Activated T-cell treated with anti-CD3 and anti-CD28 coated beads, Interleukin-2, amount 50 U/mL, for 4 hours (primary cell): ENCODE measurements around the gene GPR150. TPM values are rescaled to one million over a fixed set of nuclear protein-coding genes. Genes with fewer than 3 reads are reported as not detected.

Experiments
- total RNA-seq, 3 donors: library from RNA; stranded (reverse); gene quantifications; one replicate each; pipeline ENCODE4 v1.2.1, GENCODE V29; 2021

The GPR150 gene
- total RNA-seq, 3 donors from 2014 or later = 0.53 to 0.57 (median 0.55) TPM

Other genes starting within 250 kb of the GPR150 start
- not detected for gene FAM81B, start 228.7 kb upstream of the GPR150 start, total RNA-seq
- gene SKIC3, start 65.1 kb upstream of the GPR150 start, total RNA-seq = 10 to 100 TPM; 39.8 to 42.2 (median 41.9) TPM
- 1 to 10 TPM; 4.2 to 5.0 (median 4.6) TPM for gene ARSK, start 65.0 kb upstream of the GPR150 start, total RNA-seq
- gene RFESD, start 26.7 kb downstream of the GPR150 start, total RNA-seq = 1 to 10 TPM; 3.2 to 5.4 (median 5.1) TPM
- not detected for gene SPATA9, start 62.9 kb downstream of the GPR150 start, total RNA-seq
- gene RHOBTB3, start 111.2 kb downstream of the GPR150 start, total RNA-seq = 1 to 10 TPM; 2.2 to 5.0 (median 3.9) TPM
- gene GLRX, start 202.6 kb downstream of the GPR150 start, total RNA-seq = 10 to 100 TPM; 10.1 to 16.3 (median 12.8) TPM